ENCODE measurements around the gene FXYD2. TPM values are rescaled to one million over a fixed set of nuclear protein-coding genes. Genes with fewer than 3 reads are reported as not detected.

Gene FXYD2
- total and polyA plus RNA-seq, 2 of the 13 experiments (the other 11 are each of a cell fraction or from before 2014, with no cell fraction given), result 45.9 to 106 TPM

DNA sequence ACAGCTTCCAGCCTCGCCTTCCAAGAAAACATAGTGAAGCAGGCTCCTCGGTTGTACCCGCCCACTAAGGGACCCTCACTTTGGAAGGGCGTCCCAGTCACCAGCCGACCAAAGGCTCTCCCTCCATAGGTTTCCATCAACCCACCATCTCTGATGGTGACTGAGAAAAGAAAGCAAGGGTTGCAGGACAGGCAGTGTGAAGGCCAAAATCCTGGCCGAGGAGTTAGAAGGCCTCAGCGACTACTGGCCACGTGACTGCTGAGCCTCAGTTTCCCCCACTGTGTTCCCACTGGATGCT, 49.2 kb upstream of the FXYD2 start:
- Histone ChIP-seq H3K9ac (ENCODE audit: insufficient read depth, low read depth, low read length) (no peak overlapping the region), H3K4me3 (replicated peaks in 1 of 3; ENCODE audit: insufficient read depth in 1 of 3, low read depth in 2 of 3, low read length in 3 of 3) (no peak overlapping the region), H3K27ac (ENCODE audit: extremely low read length, insufficient read depth, low read length) (no peak overlapping the region), H3K9me3 (ENCODE audit: low read length) (no peaks in the 10 kb centered on the region), H3K4me1 (ENCODE audit: insufficient read depth, low read length) (no peaks in the 10 kb centered on the region), H3K36me3 (replicated peaks in 1 of 2; ENCODE audit: control insufficient read depth in 1 of 2, insufficient read depth in 2 of 2, low read length in 2 of 2) (no peaks in the 10 kb centered on the region), H3K27me3 (ENCODE audit: control insufficient read depth in 1 of 2, insufficient read depth in 2 of 2, low read length in 2 of 2) (peaks cover 9 to 97% of the 10 kb centered on the region in 2 experiments), H3K79me2 (ENCODE audit: insufficient read depth, low read length) (no peaks in the 10 kb centered on the region), H3K4me2 (ENCODE audit: low read depth, low read length) (no peak overlapping the region), H2AFZ (ENCODE audit: low read length) (no peak overlapping the region), H4K20me1 (ENCODE audit: insufficient read depth, low read length) (no peaks in the 10 kb centered on the region)
- FAIRE-seq (no peak), DNase-seq (ENCODE audit: low spot score) (no peak), ATAC-seq (no peak)
- 13% methylated on average over 8 of the region's 8 CpGs for WGBS (ENCODE audit: low lambda C conversion rate)
- ChIA-PET POLR2A (no interaction called here), CTCF (ENCODE audit: low intra/inter-chr PET ratio, low total read pairs) (no interaction called here)
- intact Hi-C loops (cut with micrococcal nuclease; ENCODE audit: unreplicated experiment) (no loop called here), in situ Hi-C loops (cut with HindIII; ENCODE audit: extremely low pct_ligation_motif_present, low pct_unique_long_range_greater_than_20kb) (no loop called here)
- no TSS peak for BruUV-seq (replicated peaks)
- TF ChIP-seq RNF2 (conservative IDR thresholded peaks at IDR 0.05; ENCODE audit: low read depth) (no peak), FOXC1 (CRISPR knock-in tag; IDR thresholded peaks at IDR 0.05; ENCODE audit: borderline replicate concordance) (no peak), KLF13 (CRISPR knock-in tag; IDR thresholded peaks at IDR 0.05) (no peak), STAG1 (CRISPR knock-in tag; IDR thresholded peaks at IDR 0.05) (no peak)
- TF ChIP-seq, protein P1, sequence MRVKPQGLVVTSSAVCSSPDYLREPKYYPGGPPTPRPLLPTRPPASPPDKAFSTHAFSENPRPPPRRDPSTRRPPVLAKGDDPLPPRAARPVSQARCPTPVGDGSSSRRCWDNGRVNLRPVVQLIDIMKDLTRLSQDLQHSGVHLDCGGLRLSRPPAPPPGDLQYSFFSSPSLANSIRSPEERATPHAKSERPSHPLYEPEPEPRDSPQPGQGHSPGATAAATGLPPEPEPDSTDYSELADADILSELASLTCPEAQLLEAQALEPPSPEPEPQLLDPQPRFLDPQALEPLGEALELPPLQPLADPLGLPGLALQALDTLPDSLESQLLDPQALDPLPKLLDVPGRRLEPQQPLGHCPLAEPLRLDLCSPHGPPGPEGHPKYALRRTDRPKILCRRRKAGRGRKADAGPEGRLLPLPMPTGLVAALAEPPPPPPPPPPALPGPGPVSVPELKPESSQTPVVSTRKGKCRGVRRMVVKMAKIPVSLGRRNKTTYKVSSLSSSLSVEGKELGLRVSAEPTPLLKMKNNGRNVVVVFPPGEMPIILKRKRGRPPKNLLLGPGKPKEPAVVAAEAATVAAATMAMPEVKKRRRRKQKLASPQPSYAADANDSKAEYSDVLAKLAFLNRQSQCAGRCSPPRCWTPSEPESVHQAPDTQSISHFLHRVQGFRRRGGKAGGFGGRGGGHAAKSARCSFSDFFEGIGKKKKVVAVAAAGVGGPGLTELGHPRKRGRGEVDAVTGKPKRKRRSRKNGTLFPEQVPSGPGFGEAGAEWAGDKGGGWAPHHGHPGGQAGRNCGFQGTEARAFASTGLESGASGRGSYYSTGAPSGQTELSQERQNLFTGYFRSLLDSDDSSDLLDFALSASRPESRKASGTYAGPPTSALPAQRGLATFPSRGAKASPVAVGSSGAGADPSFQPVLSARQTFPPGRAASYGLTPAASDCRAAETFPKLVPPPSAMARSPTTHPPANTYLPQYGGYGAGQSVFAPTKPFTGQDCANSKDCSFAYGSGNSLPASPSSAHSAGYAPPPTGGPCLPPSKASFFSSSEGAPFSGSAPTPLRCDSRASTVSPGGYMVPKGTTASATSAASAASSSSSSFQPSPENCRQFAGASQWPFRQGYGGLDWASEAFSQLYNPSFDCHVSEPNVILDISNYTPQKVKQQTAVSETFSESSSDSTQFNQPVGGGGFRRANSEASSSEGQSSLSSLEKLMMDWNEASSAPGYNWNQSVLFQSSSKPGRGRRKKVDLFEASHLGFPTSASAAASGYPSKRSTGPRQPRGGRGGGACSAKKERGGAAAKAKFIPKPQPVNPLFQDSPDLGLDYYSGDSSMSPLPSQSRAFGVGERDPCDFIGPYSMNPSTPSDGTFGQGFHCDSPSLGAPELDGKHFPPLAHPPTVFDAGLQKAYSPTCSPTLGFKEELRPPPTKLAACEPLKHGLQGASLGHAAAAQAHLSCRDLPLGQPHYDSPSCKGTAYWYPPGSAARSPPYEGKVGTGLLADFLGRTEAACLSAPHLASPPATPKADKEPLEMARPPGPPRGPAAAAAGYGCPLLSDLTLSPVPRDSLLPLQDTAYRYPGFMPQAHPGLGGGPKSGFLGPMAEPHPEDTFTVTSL (CRISPR knock-in tag; IDR thresholded peaks at IDR 0.05; ENCODE audit: borderline replicate concordance), result no peak

Measured in HepG2 (cell line).